Hepatocyte (in vitro differentiated cells): ENCODE data around the gene CXCL14. TPM values are rescaled to one million over a fixed set of nuclear protein-coding genes. Genes with fewer than 3 reads are reported as not detected.

Experiments
- DNase-seq: peaks from one replicate; pipeline ENCODE4 v3.0.0-alpha.2; 2016; ENCODE audit warnings: low spot score
- H2AFZ ChIP-seq: fragments of 200-600 bp; sonication (generic); 2 replicates; pipeline ENCODE4 v1.6.0; 2016; ENCODE audit warnings: antibody characterized with exemption, mild to moderate bottlenecking
- H3K27ac ChIP-seq: fragments of 200-600 bp; sonication (generic); 2 replicates; pipeline ENCODE4 v1.5.1; 2016; ENCODE audit warnings: mild to moderate bottlenecking
- H3K27me3 ChIP-seq: fragments of 200-600 bp; sonication (generic); 2 replicates; pipeline ENCODE4 v1.6.1; 2016
- H3K36me3 ChIP-seq: fragments of 200-600 bp; sonication (generic); replicated peaks from 2 replicates; pipeline ENCODE4 v1.5.1; 2016; ENCODE audit warnings: low read depth; ENCODE audit not compliant: insufficient read depth
- H3K4me1 ChIP-seq: fragments of 200-600 bp; sonication (generic); 2 replicates; pipeline ENCODE4 v1.5.1; 2016; ENCODE audit warnings: mild to moderate bottlenecking, moderate library complexity; ENCODE audit not compliant: insufficient read depth
- H3K4me2 ChIP-seq: fragments of 200-600 bp; sonication (generic); 2 replicates; pipeline ENCODE4 v1.6.0; 2016
- H3K4me3 ChIP-seq: fragments of 200-600 bp; sonication (generic); 2 replicates; pipeline ENCODE4 v1.5.1; 2016; ENCODE audit warnings: mild to moderate bottlenecking
- H3K79me2 ChIP-seq: fragments of 200-600 bp; sonication (generic); 2 replicates; pipeline ENCODE4 v1.6.0; 2017; ENCODE audit warnings: mild to moderate bottlenecking
- H3K9me2 ChIP-seq: fragments of 200-600 bp; sonication (generic); replicated peaks from 2 replicates; pipeline ENCODE4 v1.6.0; 2017; ENCODE audit warnings: mild to moderate bottlenecking; ENCODE audit not compliant: insufficient read depth
- H3K9me3 ChIP-seq: fragments of 200-600 bp; sonication (generic); 2 replicates; pipeline ENCODE4 v1.5.1; 2016; ENCODE audit warnings: low read depth, mild to moderate bottlenecking
- H4K20me1 ChIP-seq: fragments of 200-600 bp; sonication (generic); 2 replicates; pipeline ENCODE4 v1.6.0; 2016; ENCODE audit warnings: mild to moderate bottlenecking; ENCODE audit not compliant: insufficient read depth, poor library complexity, severe bottlenecking
- EZH2 ChIP-seq: fragments of 200-600 bp; sonication (generic); IDR thresholded peaks from 2 replicates; pipeline ENCODE4 v1.6.1; 2016; ENCODE audit warnings: antibody characterized with exemption, mild to moderate bottlenecking, borderline replicate concordance
- EZH2phosphoT487 ChIP-seq: fragments of 200-600 bp; sonication (generic); IDR thresholded peaks from one replicate; pipeline ENCODE4 v1.6.1; 2018; ENCODE audit warnings: antibody characterized with exemption, mild to moderate bottlenecking, low read depth, moderate library complexity; ENCODE audit not compliant: unreplicated experiment, severe bottlenecking
- WGBS: methylation state at CpG from one replicate; pipeline ENCODE4 v1.1.6; 2016; ENCODE audit warnings: low lambda C conversion rate; ENCODE audit errors: missing lambda C conversion rate; 5-methylcytosine and 5-hydroxymethylcytosine counted together
- polyA plus RNA-seq: library from polyadenylated mRNA; unstranded; fragments of >200 nt; fragmentation: Nextera tagmentation; extraction: Ambion mirVana; gene quantifications from 2 replicates; pipeline ENCODE4 v1.2.1, GENCODE V29; 2016
- total RNA-seq: library from RNA; depleted of rRNA; stranded (reverse); fragments of >200 nt; gene quantifications from 2 replicates; pipeline ENCODE4 v1.2.3, GENCODE V29; 2014
- TF ChIP-seq, protein P1 (sequence below): fragments of 200-600 bp; sonication (generic); IDR thresholded peaks from 2 replicates; pipeline ENCODE4 v1.5.1; 2016; ENCODE audit warnings: antibody characterized with exemption, mild to moderate bottlenecking; ENCODE audit not compliant: poor library complexity

CXCL14 gene
- total and polyA plus RNA-seq, 2 experiments from 2014 or later = 52.5 to 88.8 TPM

GRCh38 chr5:135584276-135584675, 5.5 kb upstream of the CXCL14 start:
- no peaks in the 10 kb centered on the region for H3K79me2 ChIP-seq
- H3K27me3 ChIP-seq = peaks cover 46% of the 10 kb centered on the region
- H3K4me2 ChIP-seq = no peak overlapping the region
- H4K20me1 ChIP-seq = no peaks in the 10 kb centered on the region
- H3K36me3 ChIP-seq = no peaks in the 10 kb centered on the region
- WGBS = 64% methylated on average over 2 of the region's 2 CpGs
- no peak overlapping the region for H2AFZ ChIP-seq
- no peak overlapping the region for H3K4me3 ChIP-seq
- TF ChIP-seq, protein P1, sequence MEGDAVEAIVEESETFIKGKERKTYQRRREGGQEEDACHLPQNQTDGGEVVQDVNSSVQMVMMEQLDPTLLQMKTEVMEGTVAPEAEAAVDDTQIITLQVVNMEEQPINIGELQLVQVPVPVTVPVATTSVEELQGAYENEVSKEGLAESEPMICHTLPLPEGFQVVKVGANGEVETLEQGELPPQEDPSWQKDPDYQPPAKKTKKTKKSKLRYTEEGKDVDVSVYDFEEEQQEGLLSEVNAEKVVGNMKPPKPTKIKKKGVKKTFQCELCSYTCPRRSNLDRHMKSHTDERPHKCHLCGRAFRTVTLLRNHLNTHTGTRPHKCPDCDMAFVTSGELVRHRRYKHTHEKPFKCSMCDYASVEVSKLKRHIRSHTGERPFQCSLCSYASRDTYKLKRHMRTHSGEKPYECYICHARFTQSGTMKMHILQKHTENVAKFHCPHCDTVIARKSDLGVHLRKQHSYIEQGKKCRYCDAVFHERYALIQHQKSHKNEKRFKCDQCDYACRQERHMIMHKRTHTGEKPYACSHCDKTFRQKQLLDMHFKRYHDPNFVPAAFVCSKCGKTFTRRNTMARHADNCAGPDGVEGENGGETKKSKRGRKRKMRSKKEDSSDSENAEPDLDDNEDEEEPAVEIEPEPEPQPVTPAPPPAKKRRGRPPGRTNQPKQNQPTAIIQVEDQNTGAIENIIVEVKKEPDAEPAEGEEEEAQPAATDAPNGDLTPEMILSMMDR = no peak
- no peak for TF ChIP-seq EZH2
- no peak for TF ChIP-seq EZH2phosphoT487
- H3K9me2 ChIP-seq = no peaks in the 10 kb centered on the region
- no peak overlapping the region for H3K27ac ChIP-seq
- H3K4me1 ChIP-seq = no peaks in the 10 kb centered on the region
- no peaks in the 10 kb centered on the region for H3K9me3 ChIP-seq
- no peak for DNase-seq

DNA sequence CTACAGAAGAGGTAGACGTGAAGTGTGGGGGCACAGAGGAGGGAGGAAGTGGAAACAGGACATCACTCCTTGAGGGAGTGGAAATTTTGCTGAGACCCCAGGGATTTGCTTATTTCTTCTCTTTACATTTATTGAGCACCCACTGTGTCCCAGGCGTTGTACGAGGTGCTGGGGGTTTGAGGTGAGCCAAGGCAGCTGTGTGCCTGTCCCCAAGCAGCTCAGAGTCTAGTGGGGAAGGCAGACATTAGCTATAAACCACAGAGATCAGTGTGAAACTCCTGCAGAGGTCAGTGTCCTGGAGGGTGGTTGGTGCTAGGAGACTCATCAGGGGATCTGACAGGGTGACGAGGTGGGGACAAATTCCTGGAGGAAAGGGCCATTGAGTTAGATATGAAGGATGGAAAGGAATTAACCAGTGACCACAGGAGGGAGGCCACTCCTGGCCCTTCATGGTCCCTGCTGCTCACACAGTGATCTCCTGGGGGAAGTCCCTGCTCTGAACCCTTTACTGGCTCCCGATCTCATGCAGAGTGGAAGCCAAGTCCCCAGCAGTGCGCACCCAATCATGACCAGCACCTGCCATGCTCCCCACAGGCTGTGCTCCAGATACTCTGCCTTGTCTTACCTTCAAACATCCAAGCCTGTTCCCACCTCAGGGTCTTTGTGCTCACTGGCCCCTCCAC, 3.4 kb upstream of the CXCL14 start:
- Histone ChIP-seq H3K4me3 (no peak overlapping the region), H3K79me2 (no peaks in the 10 kb centered on the region), H3K9me2 (no peaks in the 10 kb centered on the region), H3K9me3 (no peaks in the 10 kb centered on the region), H3K4me2 (no peak overlapping the region), H3K27me3 (peaks cover 64% of the 10 kb centered on the region), H3K36me3 (no peaks in the 10 kb centered on the region), H3K4me1 (peaks cover 2% of the 10 kb centered on the region), H4K20me1 (no peaks in the 10 kb centered on the region), H3K27ac (no peak overlapping the region), H2AFZ (no peak overlapping the region)
- WGBS = 90% methylated on average over 6 of the region's 6 CpGs
- no peak for DNase-seq
- TF ChIP-seq, protein P1 = no peak
- TF ChIP-seq EZH2phosphoT487 = no peak
- no peak for TF ChIP-seq EZH2

DNA sequence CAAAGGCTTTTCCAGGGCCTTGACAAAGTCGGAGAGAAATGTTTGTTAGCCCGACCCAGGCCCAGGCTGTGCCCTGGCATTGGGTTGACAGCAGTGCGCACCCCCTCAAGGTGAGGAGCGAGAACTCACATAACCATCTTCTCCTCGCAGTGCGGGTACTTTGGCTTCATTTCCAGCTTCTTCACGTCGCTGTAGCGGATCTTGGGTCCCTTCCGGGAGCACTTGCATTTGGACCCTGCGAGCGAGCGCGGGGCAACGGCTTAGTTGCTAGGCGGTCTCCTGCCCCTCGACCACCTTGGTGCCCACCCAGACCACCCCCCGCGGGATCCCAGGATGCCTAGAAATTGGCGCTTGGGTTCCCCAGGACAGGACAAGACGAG, 496 bp downstream of the CXCL14 start:
- Histone ChIP-seq H3K9me2 (no peaks in the 10 kb centered on the region), H3K4me1 (peaks cover 4% of the 10 kb centered on the region), H3K4me2 (peak overlapping the region; percentile 92), H3K4me3 (peak overlapping the region; percentile 26), H3K79me2 (no peaks in the 10 kb centered on the region), H2AFZ (peak overlapping the region; percentile 24), H3K27me3 (peaks cover 61% of the 10 kb centered on the region), H3K9me3 (no peaks in the 10 kb centered on the region), H3K36me3 (no peaks in the 10 kb centered on the region), H4K20me1 (no peaks in the 10 kb centered on the region), H3K27ac (peak overlapping the region; percentile 20)
- 9% methylated on average over 21 of the region's 21 CpGs for WGBS
- TF ChIP-seq, protein P1 = no peak
- TF ChIP-seq EZH2 (no peak), EZH2phosphoT487 (no peak)
- no peak for DNase-seq
